PFSK-1 (cell line): ENCODE measurements around the gene TEKT5.

Source experiments
- POLR2AphosphoS5 ChIP-seq: IDR thresholded peaks from 2 replicates; pipeline ENCODE4 v1.6.1; 2012; ENCODE audit warnings: low read depth, mild to moderate bottlenecking, control low read depth, low read length, moderate library complexity
- TAF1 ChIP-seq: IDR thresholded peaks from 2 replicates; pipeline ENCODE4 v1.6.1; 2012; ENCODE audit warnings: low read length, control low read depth, borderline replicate concordance; ENCODE audit not compliant: insufficient read depth

GRCh38 chr16:10623059-10623458 lies 71.7 kb downstream of the TEKT5 start:
- TF ChIP-seq POLR2AphosphoS5 (no peak), TAF1 (no peak)
